Suprapubic skin (tissue), 4 donors: ENCODE results near the gene TUBGCP5.
"Not testable (repeated sequence)": the region's sequence is repeated elsewhere in the genome, so short reads cannot be mapped to it uniquely, and the experiment has no call there.

Experiments
- CTCF ChIP-seq, 2 donors: fragments of 200-600 bp in 1 of 2; fragments of 450-650 bp in 1 of 2; sonication (generic) in 1 of 2; IDR thresholded peaks; one replicate each; pipeline ENCODE4 v1.5.1; 2016 to 2019; ENCODE audit warnings: antibody characterized with exemption in 2 of 2, mild to moderate bottlenecking in 1 of 2, moderate library complexity in 1 of 2
- EP300 ChIP-seq: sonication (generic); formaldehyde crosslinking; IDR thresholded peaks from one replicate; pipeline ENCODE4 v1.6.1; 2017; ENCODE audit warnings: antibody characterized with exemption
- POLR2A ChIP-seq, 2 donors: fragments of 450-650 bp; IDR thresholded peaks; one replicate each; pipeline ENCODE4 v1.6.1; 2017; ENCODE audit warnings: antibody characterized with exemption in 2 of 2, mild to moderate bottlenecking in 2 of 2, moderate library complexity in 2 of 2
- POLR2AphosphoS5 ChIP-seq, 3 donors: sonication (generic); formaldehyde crosslinking; IDR thresholded peaks; one replicate each; pipeline ENCODE4 v1.6.1; 2017; ENCODE audit warnings: antibody characterized with exemption in 3 of 3

GRCh38 chr15:22981931-22982330 is 57.4 kb downstream of the TUBGCP5 start:
- TF ChIP-seq CTCF (IDR thresholded peaks at IDR 0.05); POLR2A (IDR thresholded peaks at IDR 0.05); EP300; POLR2AphosphoS5 (IDR thresholded peaks at IDR 0.05): not testable (repeated sequence)
